Osteoblast (primary cell): Measurements from ENCODE around the gene FREM1. TPM values are rescaled to one million over a fixed set of nuclear protein-coding genes. Genes with fewer than 3 reads are reported as not detected.

ENCODE experiments used
- DNase-seq: peaks from one replicate; pipeline ENCODE4 v3.0.0; 2011; ENCODE audit warnings: low spot score, mixed read lengths; ENCODE audit not compliant: insufficient read length; ENCODE audit errors: missing footprints
- H2AFZ ChIP-seq: 2 replicates; pipeline ENCODE4 v1.6.0; 2011; ENCODE audit warnings: mild to moderate bottlenecking, low read length
- H3K27ac ChIP-seq: 2 replicates; pipeline ENCODE4 v1.5.1; 2011; ENCODE audit warnings: mild to moderate bottlenecking, low read depth, low read length, moderate library complexity
- H3K27me3 ChIP-seq: 2 replicates; pipeline ENCODE4 v1.6.0; 2012; ENCODE audit warnings: mild to moderate bottlenecking, control low read depth, inconsistent platforms, low read length, moderate library complexity; ENCODE audit not compliant: insufficient read depth
- H3K36me3 ChIP-seq: 2 replicates; pipeline ENCODE4 v1.5.1; 2011; ENCODE audit warnings: mild to moderate bottlenecking, low read length, control low read depth, moderate library complexity; ENCODE audit not compliant: insufficient read depth
- H3K4me1 ChIP-seq: 2 replicates; pipeline ENCODE4 v1.5.1; 2011; ENCODE audit warnings: mild to moderate bottlenecking, low read length, control low read depth, moderate library complexity; ENCODE audit not compliant: insufficient read depth
- H3K4me2 ChIP-seq: 2 replicates; pipeline ENCODE4 v1.6.0; 2011; ENCODE audit warnings: mild to moderate bottlenecking, low read length; ENCODE audit not compliant: insufficient read depth
- H3K4me3 ChIP-seq: fragments of 200-600 bp; sonication (generic); 3 replicates; pipeline ENCODE4 v1.5.1; 2012; ENCODE audit warnings: mild to moderate bottlenecking, low read length, inconsistent platforms; ENCODE audit not compliant: insufficient read depth
- H3K79me2 ChIP-seq: 2 replicates; pipeline ENCODE4 v1.6.0; 2012; ENCODE audit warnings: mild to moderate bottlenecking, low read length, control low read depth, inconsistent platforms; ENCODE audit not compliant: insufficient read depth
- H3K9me3 ChIP-seq: 2 replicates; pipeline ENCODE4 v1.5.1; 2011; ENCODE audit warnings: low read depth, low read length, control low read depth
- H4K20me1 ChIP-seq: 2 replicates; pipeline ENCODE4 v1.6.0; 2012; ENCODE audit warnings: mild to moderate bottlenecking, low read length, control low read depth; ENCODE audit not compliant: insufficient read depth
- total RNA-seq: library from RNA; depleted of rRNA; stranded (reverse); fragments of >200 nt; gene quantifications from 2 replicates; pipeline ENCODE4 v1.2.3, GENCODE V29; 2012
- TF ChIP-seq, protein P1 (sequence below): IDR thresholded peaks from 2 replicates; pipeline ENCODE4 v1.5.1; 2011; ENCODE audit warnings: mild to moderate bottlenecking, low read depth, low read length, moderate library complexity; ENCODE audit errors: extremely low read depth

FREM1 gene
- total RNA-seq, 1 donor = 0.72 TPM

DNA sequence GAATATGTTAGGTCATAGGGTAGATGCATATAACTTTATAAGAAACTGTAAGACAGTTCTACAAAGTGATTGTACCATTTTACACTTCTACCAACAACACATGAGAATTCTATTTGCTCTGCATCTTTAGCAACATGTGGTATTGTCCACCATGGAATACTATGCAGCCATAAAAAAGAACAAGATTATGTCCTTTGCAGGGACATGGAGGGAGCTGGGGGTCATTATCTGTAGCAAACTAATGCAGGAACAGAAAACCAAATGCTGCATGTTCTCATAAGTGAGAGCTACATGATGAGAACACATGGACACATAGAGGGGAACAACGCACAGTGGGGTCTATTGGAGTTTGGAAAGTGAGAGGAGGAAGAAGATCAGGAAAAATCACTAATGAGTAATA lies 165.5 kb downstream of the FREM1 start:
- no peak overlapping the region for H3K4me3 ChIP-seq
- H2AFZ ChIP-seq = no peak overlapping the region
- H3K9me3 ChIP-seq = no peaks in the 10 kb centered on the region
- no peaks in the 10 kb centered on the region for H3K27me3 ChIP-seq
- H3K79me2 ChIP-seq = no peaks in the 10 kb centered on the region
- no peak overlapping the region for H3K27ac ChIP-seq
- TF ChIP-seq, protein P1, sequence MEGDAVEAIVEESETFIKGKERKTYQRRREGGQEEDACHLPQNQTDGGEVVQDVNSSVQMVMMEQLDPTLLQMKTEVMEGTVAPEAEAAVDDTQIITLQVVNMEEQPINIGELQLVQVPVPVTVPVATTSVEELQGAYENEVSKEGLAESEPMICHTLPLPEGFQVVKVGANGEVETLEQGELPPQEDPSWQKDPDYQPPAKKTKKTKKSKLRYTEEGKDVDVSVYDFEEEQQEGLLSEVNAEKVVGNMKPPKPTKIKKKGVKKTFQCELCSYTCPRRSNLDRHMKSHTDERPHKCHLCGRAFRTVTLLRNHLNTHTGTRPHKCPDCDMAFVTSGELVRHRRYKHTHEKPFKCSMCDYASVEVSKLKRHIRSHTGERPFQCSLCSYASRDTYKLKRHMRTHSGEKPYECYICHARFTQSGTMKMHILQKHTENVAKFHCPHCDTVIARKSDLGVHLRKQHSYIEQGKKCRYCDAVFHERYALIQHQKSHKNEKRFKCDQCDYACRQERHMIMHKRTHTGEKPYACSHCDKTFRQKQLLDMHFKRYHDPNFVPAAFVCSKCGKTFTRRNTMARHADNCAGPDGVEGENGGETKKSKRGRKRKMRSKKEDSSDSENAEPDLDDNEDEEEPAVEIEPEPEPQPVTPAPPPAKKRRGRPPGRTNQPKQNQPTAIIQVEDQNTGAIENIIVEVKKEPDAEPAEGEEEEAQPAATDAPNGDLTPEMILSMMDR = no peak
- H3K36me3 ChIP-seq = no peaks in the 10 kb centered on the region
- no peak overlapping the region for H3K4me2 ChIP-seq
- no peak for DNase-seq
- no peaks in the 10 kb centered on the region for H3K4me1 ChIP-seq
- H4K20me1 ChIP-seq = no peaks in the 10 kb centered on the region

DNA sequence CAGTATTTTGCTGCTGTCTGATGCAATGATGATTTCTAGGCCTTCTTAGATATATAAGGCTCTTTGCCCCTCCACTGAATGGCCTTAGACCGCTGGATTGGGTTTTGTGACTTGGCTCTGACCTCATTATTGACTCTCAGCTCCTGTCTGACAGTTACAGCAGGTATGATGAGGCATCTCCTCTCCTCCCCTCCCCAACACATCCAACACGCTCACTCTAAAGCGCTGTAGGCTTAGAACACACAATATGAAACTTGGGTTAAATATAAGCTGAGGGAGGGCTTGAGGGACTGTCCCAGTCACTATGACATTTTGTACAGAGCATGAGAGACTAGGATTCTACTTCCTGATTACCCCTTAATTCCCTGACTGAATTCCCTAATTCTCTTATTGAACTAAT lies 168.9 kb downstream of the FREM1 start:
- H3K36me3 ChIP-seq = no peaks in the 10 kb centered on the region
- no peak overlapping the region for H3K4me3 ChIP-seq
- H3K79me2 ChIP-seq = no peaks in the 10 kb centered on the region
- no peaks in the 10 kb centered on the region for H4K20me1 ChIP-seq
- DNase-seq = no peak
- H3K27ac ChIP-seq = no peak overlapping the region
- H3K9me3 ChIP-seq = no peaks in the 10 kb centered on the region
- no peaks in the 10 kb centered on the region for H3K4me1 ChIP-seq
- H2AFZ ChIP-seq = no peak overlapping the region
- no peaks in the 10 kb centered on the region for H3K27me3 ChIP-seq
- TF ChIP-seq, protein P1 = no peak
- no peak overlapping the region for H3K4me2 ChIP-seq

DNA sequence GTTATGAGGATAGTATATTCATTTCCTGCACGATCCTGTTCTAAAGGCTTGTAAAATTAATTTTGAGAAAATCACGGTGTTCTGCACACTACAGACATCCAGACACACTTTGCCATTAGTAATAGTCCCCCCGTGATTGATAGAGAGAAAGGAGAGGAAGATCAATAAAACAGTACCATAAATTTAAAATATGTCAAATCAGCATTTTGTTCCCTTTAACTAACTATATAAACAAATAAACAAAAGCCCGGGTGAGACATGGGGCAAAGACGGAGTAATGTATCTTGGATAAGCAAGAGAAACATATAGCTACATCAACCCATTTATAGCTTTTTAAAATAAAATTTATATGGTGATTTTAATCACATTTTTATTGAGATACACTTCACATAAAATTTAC lies 177.1 kb downstream of the FREM1 start:
- Histone ChIP-seq H3K27me3 (peaks cover 3% of the 10 kb centered on the region), H3K27ac (no peak overlapping the region), H3K79me2 (no peaks in the 10 kb centered on the region), H3K4me1 (no peaks in the 10 kb centered on the region), H2AFZ (no peak overlapping the region), H3K9me3 (no peaks in the 10 kb centered on the region), H3K4me3 (no peak overlapping the region), H4K20me1 (no peaks in the 10 kb centered on the region), H3K36me3 (no peaks in the 10 kb centered on the region), H3K4me2 (no peak overlapping the region)
- peak; percentile 61 for DNase-seq
- TF ChIP-seq, protein P1 = no peak

DNA sequence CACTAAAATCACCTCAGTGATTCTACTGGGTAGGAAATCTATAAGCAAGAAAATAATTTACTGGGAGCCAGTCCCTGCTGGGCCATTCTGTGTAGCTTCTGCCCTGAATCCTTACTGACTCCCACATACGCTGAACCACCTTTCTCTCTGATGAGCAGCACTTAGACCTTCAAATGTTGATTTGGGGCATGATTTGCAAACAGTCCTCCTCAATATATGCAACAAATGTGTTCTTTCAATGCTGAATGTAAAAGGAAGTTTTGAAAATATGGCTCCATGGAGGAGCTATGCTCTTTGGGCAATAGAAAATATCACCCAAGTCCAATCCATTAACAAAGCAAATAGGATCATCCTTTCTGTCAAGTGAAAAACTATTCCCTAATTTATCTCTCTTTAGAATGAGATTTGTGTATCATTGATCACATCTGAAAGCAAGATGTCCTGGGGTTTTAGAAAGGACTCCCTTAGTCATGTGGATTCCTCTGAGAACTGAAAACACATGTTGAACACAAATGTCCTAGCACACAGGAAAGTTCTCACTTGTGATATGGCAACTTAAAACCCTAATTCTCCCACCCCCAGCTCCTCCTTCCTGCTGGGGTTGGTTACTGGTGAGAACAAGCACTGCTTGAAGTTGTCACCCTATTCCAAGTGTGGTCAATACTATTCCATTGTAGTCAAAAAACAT lies 178.8 kb downstream of the FREM1 start:
- no peak overlapping the region for H3K27ac ChIP-seq
- DNase-seq = no peak
- no peaks in the 10 kb centered on the region for H3K79me2 ChIP-seq
- TF ChIP-seq, protein P1 = no peak
- no peak overlapping the region for H3K4me2 ChIP-seq
- H3K4me1 ChIP-seq = no peaks in the 10 kb centered on the region
- no peak overlapping the region for H3K4me3 ChIP-seq
- peaks cover 3% of the 10 kb centered on the region for H3K27me3 ChIP-seq
- H3K36me3 ChIP-seq = no peaks in the 10 kb centered on the region
- H3K9me3 ChIP-seq = no peaks in the 10 kb centered on the region
- H2AFZ ChIP-seq = no peak overlapping the region
- H4K20me1 ChIP-seq = no peaks in the 10 kb centered on the region
